ENCODE measurements around the gene NLRP3. TPM values are rescaled to one million over a fixed set of nuclear protein-coding genes. Genes with fewer than 3 reads are reported as not detected.

NLRP3 gene
- total RNA-seq, 1 donor from 2014 or later: 3.8 TPM

- no peak for DNase-seq
Measured at GRCh38 chr1:247437551-247438505, 21.9 kb downstream of the NLRP3 start.

GRCh38 chr1:247440001-247440620 lies 24.1 kb downstream of the NLRP3 start:
- no peak for DNase-seq

- no peak for DNase-seq
Measured at GRCh38 chr1:247441606-247442005, 25.6 kb downstream of the NLRP3 start.

- no peak for DNase-seq
Measured at GRCh38 chr1:247442164-247442563, 26.2 kb downstream of the NLRP3 start.

GRCh38 chr1:247443641-247444040 lies 27.7 kb downstream of the NLRP3 start:
- peak; percentile 53 for DNase-seq

GRCh38 chr1:247444571-247444970 lies 28.6 kb downstream of the NLRP3 start:
- DNase-seq: no peak

- DNase-seq: no peak
Measured at GRCh38 chr1:247445526-247446356, 29.8 kb downstream of the NLRP3 start.

GRCh38 chr1:247447162-247447909 lies 31.4 kb downstream of the NLRP3 start:
- DNase-seq: no peak

- peak; percentile 83 for DNase-seq
Measured at GRCh38 chr1:247448107-247448791, 32.3 kb downstream of the NLRP3 start.

- DNase-seq: no peak
Measured at GRCh38 chr1:247451388-247452010, 35.5 kb downstream of the NLRP3 start.

GRCh38 chr1:247452447-247453039 lies 36.6 kb downstream of the NLRP3 start:
- DNase-seq: no peak

- no peak for DNase-seq
Measured at GRCh38 chr1:247453245-247453644, 37.3 kb downstream of the NLRP3 start.

GRCh38 chr1:247453997-247454396 lies 38.0 kb downstream of the NLRP3 start:
- DNase-seq: no peak

- no peak for DNase-seq
Measured at GRCh38 chr1:247456021-247456420, 40.0 kb downstream of the NLRP3 start.

GRCh38 chr1:247456914-247457639 lies 41.1 kb downstream of the NLRP3 start:
- no peak for DNase-seq

GRCh38 chr1:247459507-247459906 lies 43.5 kb downstream of the NLRP3 start:
- no peak for DNase-seq

- no peak for DNase-seq
Measured at GRCh38 chr1:247465796-247466195, 49.8 kb downstream of the NLRP3 start.

- DNase-seq: no peak
Measured at GRCh38 chr1:247467129-247467528, 51.2 kb downstream of the NLRP3 start.

- DNase-seq: no peak
Measured at GRCh38 chr1:247468481-247469140, 52.6 kb downstream of the NLRP3 start.
